ENCODE data around the gene PNN. TPM values are rescaled to one million over a fixed set of nuclear protein-coding genes. Genes with fewer than 3 reads are reported as not detected.

Gene PNN
- total and polyA plus RNA-seq, 2 of the 4 experiments (the other 2 are of a cell fraction) = 14.9 to 28.8 TPM

GRCh38 chr14:39157491-39157890, 17.6 kb upstream of the PNN start:
- H3K9ac ChIP-seq (ENCODE audit: low read depth, low read length) = no peak overlapping the region
- dilution Hi-C loops (cut with HindIII; ENCODE audit: low sequenced_read_pairs, unreplicated experiment) (no loop called here), in situ Hi-C loops (cut with MboI; ENCODE audit: low sequenced_read_pairs) (no loop called here), intact Hi-C loops (cut with micrococcal nuclease) (no loop called here)
- WGBS, 2 experiments (ENCODE audit: extremely low coverage in 2 of 2, insufficient read length in 1 of 2) = 100% methylated on average over 3 of the region's 6 CpGs; no CpG with 5 or more reads in 1 of the 2 experiments
- peaks cover 5% of the 10 kb centered on the region; the same call in 1 of the 2 replicates for H3K9me1 ChIP-seq (ENCODE audit: insufficient read depth, low read length)
- no peak overlapping the region for H3K27ac ChIP-seq (ENCODE audit: insufficient read depth, low read length)
- ChIA-PET POLR2A (ENCODE audit: unreplicated experiment) (no interaction called here), CTCF (no interaction called here)
- peaks cover 32% of the 10 kb centered on the region for H3K36me3 ChIP-seq (ENCODE audit: control insufficient read depth, insufficient read depth, low read length)
- TF ChIP-seq SMC3 (IDR thresholded peaks at IDR 0.05; ENCODE audit: low read depth, low read length) = no peak
- TF ChIP-seq RCOR1 (IDR thresholded peaks at IDR 0.05; ENCODE audit: insufficient replicate concordance, low read length) = no peak
- TF ChIP-seq MAFK (IDR thresholded peaks at IDR 0.05; ENCODE audit: low read depth, low read length) = no peak
- TF ChIP-seq RFX5 (IDR thresholded peaks at IDR 0.05; ENCODE audit: low read depth, low read length) = no peak
- no peak for TF ChIP-seq ELK1 (IDR thresholded peaks at IDR 0.05; ENCODE audit: borderline replicate concordance, low read depth, low read length)
- TF ChIP-seq MXI1 (IDR thresholded peaks at IDR 0.05; ENCODE audit: borderline replicate concordance, low read depth, low read length) = no peak
- TF ChIP-seq BHLHE40 (IDR thresholded peaks at IDR 0.05; ENCODE audit: low read depth, low read length) = no peak
- TF ChIP-seq NFE2L2 (IDR thresholded peaks at IDR 0.05; ENCODE audit: low read depth, low read length) = no peak
- no peak for TF ChIP-seq CHD1 (IDR thresholded peaks at IDR 0.05; ENCODE audit: low read depth, low read length)
- TF ChIP-seq, protein P1, sequence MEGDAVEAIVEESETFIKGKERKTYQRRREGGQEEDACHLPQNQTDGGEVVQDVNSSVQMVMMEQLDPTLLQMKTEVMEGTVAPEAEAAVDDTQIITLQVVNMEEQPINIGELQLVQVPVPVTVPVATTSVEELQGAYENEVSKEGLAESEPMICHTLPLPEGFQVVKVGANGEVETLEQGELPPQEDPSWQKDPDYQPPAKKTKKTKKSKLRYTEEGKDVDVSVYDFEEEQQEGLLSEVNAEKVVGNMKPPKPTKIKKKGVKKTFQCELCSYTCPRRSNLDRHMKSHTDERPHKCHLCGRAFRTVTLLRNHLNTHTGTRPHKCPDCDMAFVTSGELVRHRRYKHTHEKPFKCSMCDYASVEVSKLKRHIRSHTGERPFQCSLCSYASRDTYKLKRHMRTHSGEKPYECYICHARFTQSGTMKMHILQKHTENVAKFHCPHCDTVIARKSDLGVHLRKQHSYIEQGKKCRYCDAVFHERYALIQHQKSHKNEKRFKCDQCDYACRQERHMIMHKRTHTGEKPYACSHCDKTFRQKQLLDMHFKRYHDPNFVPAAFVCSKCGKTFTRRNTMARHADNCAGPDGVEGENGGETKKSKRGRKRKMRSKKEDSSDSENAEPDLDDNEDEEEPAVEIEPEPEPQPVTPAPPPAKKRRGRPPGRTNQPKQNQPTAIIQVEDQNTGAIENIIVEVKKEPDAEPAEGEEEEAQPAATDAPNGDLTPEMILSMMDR (conservative IDR thresholded peaks at IDR 0.05; ENCODE audit: low read depth, low read length) = no peak
- TF ChIP-seq CEBPB (IDR thresholded peaks at IDR 0.05; ENCODE audit: low read depth, low read length) = no peak
- TF ChIP-seq RAD21 (IDR thresholded peaks at IDR 0.05; ENCODE audit: low read length) = no peak
- no peak for TF ChIP-seq USF2 (IDR thresholded peaks at IDR 0.05; ENCODE audit: low read depth, low read length)
- TF ChIP-seq POLR2A (IDR thresholded peaks at IDR 0.05; ENCODE audit: low read depth, low read length) = no peak
- TF ChIP-seq FOS (IDR thresholded peaks at IDR 0.05; ENCODE audit: low read depth, low read length) = no peak
- no peak for TF ChIP-seq MAZ (IDR thresholded peaks at IDR 0.05; ENCODE audit: borderline replicate concordance, low read depth, low read length)
- no peak overlapping the region for H3K4me3 ChIP-seq (ENCODE audit: insufficient read depth, low read depth, low read length)
- no peak overlapping the region for H4K91ac ChIP-seq (ENCODE audit: insufficient read depth, low read depth, low read length)
- H4K20me1 ChIP-seq (ENCODE audit: insufficient read depth, low read length) = 0 out of 2 replicates have a peak, but pooled peaks cover 2% of the 10 kb centered on the region
- no peak overlapping the region for H3K4ac ChIP-seq (ENCODE audit: low read depth, low read length)
- no peak overlapping the region for H2BK20ac ChIP-seq (ENCODE audit: low read depth, low read length)
- no peak overlapping the region for H3K14ac ChIP-seq (replicated peaks; ENCODE audit: low read depth, low read length)
- H2BK5ac ChIP-seq (ENCODE audit: low read depth, low read length, poor library complexity, severe bottlenecking) = no peak overlapping the region
- ATAC-seq (ENCODE audit: low read depth) = no peak
- H3K27me3 ChIP-seq (ENCODE audit: control insufficient read depth, insufficient read depth, low read length) = no peaks in the 10 kb centered on the region
- no peak overlapping the region for H3K23ac ChIP-seq (ENCODE audit: low read depth, low read length)
- H2AK5ac ChIP-seq (ENCODE audit: low read depth, low read length) = no peak overlapping the region
- no peak overlapping the region for H4K8ac ChIP-seq (ENCODE audit: low read depth in 2 of 2, low read length in 2 of 2)
- H3K4me2 ChIP-seq (ENCODE audit: low read depth, low read length) = no peak overlapping the region
- H3K79me1 ChIP-seq (ENCODE audit: low read depth in 1 of 2, low read length in 2 of 2) = peaks cover 6 to 24% of the 10 kb centered on the region in 2 experiments
- no peak overlapping the region for H4K5ac ChIP-seq (ENCODE audit: low read depth, low read length)
- no peaks in the 10 kb centered on the region for H3K9me3 ChIP-seq (ENCODE audit: control insufficient read depth, insufficient read depth, low read length)
- no peak overlapping the region for H3K18ac ChIP-seq (ENCODE audit: low read depth, low read length)
- no peak overlapping the region for H3K56ac ChIP-seq (ENCODE audit: extremely low read depth, insufficient read depth, low read length)
- no TSS peak for BruUV-seq (replicated peaks)
- no peak for DNase-seq
- H2AK9ac ChIP-seq (replicated peaks; ENCODE audit: low read depth, low read length, poor library complexity) = no peak overlapping the region
- no peaks in the 10 kb centered on the region for H3K4me1 ChIP-seq (ENCODE audit: control insufficient read depth, insufficient read depth, low read length)
- H2AFZ ChIP-seq (replicated peaks; ENCODE audit: low read length, poor library complexity) = no peak overlapping the region
- H2BK15ac ChIP-seq (ENCODE audit: low read depth, low read length) = no peak overlapping the region
- H2BK120ac ChIP-seq (ENCODE audit: low read depth, low read length) = no peak overlapping the region
